Mesendoderm (in vitro differentiated cells): ENCODE data around the gene STAB1.

ENCODE experiments used
- DNase-seq: peaks from one replicate; pipeline ENCODE4 v3.0.0; 2013
- H2AK5ac ChIP-seq: 2 replicates; pipeline ENCODE4 v1.6.1; 2013; ENCODE audit warnings: low read length, inconsistent platforms
- H2BK120ac ChIP-seq: 2 replicates; pipeline ENCODE4 v1.6.1; 2013; ENCODE audit warnings: low read depth, mild to moderate bottlenecking, low read length, moderate library complexity, mixed read lengths
- H2BK15ac ChIP-seq: replicated peaks from 2 replicates; pipeline ENCODE4 v1.6.1; 2013; ENCODE audit warnings: low read depth, mild to moderate bottlenecking, moderate library complexity
- H2BK5ac ChIP-seq: 2 replicates; pipeline ENCODE4 v1.6.1; 2013; ENCODE audit warnings: low read length, inconsistent platforms
- H3K18ac ChIP-seq: 2 replicates; pipeline ENCODE4 v1.6.1; 2013; ENCODE audit warnings: mild to moderate bottlenecking, low read length, mixed read lengths
- H3K23ac ChIP-seq: one replicate; pipeline ENCODE4 v1.6.1; 2013; ENCODE audit warnings: low read length
- H3K27ac ChIP-seq: 2 replicates; pipeline ENCODE4 v1.5.1; 2013; ENCODE audit warnings: low read depth, mild to moderate bottlenecking, inconsistent platforms, low read length, moderate library complexity
- H3K27me3 ChIP-seq: 2 replicates; pipeline ENCODE4 v1.6.1; 2013; ENCODE audit warnings: low read length, control low read depth, mild to moderate bottlenecking, inconsistent platforms; ENCODE audit not compliant: insufficient read depth, poor library complexity
- H3K36me3 ChIP-seq: 2 replicates; pipeline ENCODE4 v1.6.1; 2013; ENCODE audit warnings: low read length, inconsistent platforms; ENCODE audit not compliant: control insufficient read depth, insufficient read depth
- H3K4ac ChIP-seq: one replicate; pipeline ENCODE4 v1.6.1; 2013; ENCODE audit warnings: low read depth, mild to moderate bottlenecking, low read length, moderate library complexity
- H3K4me1 ChIP-seq: 2 replicates; pipeline ENCODE4 v1.6.1; 2013; ENCODE audit warnings: low read depth, low read length, inconsistent platforms; ENCODE audit not compliant: control insufficient read depth
- H3K4me2 ChIP-seq: 2 replicates; pipeline ENCODE4 v1.6.1; 2013; ENCODE audit warnings: low read length
- H3K4me3 ChIP-seq: 2 replicates; pipeline ENCODE4 v1.5.1; 2013; ENCODE audit warnings: mild to moderate bottlenecking, low read length
- H3K56ac ChIP-seq: one replicate; pipeline ENCODE4 v1.6.1; 2013; ENCODE audit warnings: low read length
- H3K79me1 ChIP-seq: 2 replicates; pipeline ENCODE4 v1.6.1; 2013; ENCODE audit warnings: low read length, inconsistent platforms
- H3K79me2 ChIP-seq: 2 replicates; pipeline ENCODE4 v1.6.1; 2013; ENCODE audit warnings: mild to moderate bottlenecking, low read length; ENCODE audit not compliant: control insufficient read depth, insufficient read depth
- H3K9ac ChIP-seq: 2 replicates; pipeline ENCODE4 v1.6.1; 2013; ENCODE audit warnings: low read length, inconsistent platforms
- H4K5ac ChIP-seq: one replicate; pipeline ENCODE4 v1.6.1; 2013; ENCODE audit warnings: low read length
- H4K8ac ChIP-seq: one replicate; pipeline ENCODE4 v1.6.1; 2013; ENCODE audit warnings: low read depth, mild to moderate bottlenecking, control low read depth, low read length, moderate library complexity
- WGBS: extraction: QIAGEN DNeasy Blood & Tissue Kit; methylation state at CpG from one replicate; pipeline ENCODE4 v1.1.7; 2013; ENCODE audit warnings: low lambda C conversion rate, missing lambda C conversion rate; ENCODE audit not compliant: insufficient coverage; ENCODE audit errors: extremely low coverage; 5-methylcytosine and 5-hydroxymethylcytosine counted together

Gene STAB1

GRCh38 chr3:52450489-52451236 is 44.5 kb upstream of the STAB1 start:
- H2BK120ac ChIP-seq = no peak overlapping the region
- no peak overlapping the region for H4K5ac ChIP-seq
- no peak overlapping the region for H3K56ac ChIP-seq
- no peaks in the 10 kb centered on the region for H3K79me1 ChIP-seq
- no peaks in the 10 kb centered on the region for H3K27me3 ChIP-seq
- DNase-seq = no peak
- H3K23ac ChIP-seq = no peak overlapping the region
- H3K9ac ChIP-seq = no peak overlapping the region
- no peaks in the 10 kb centered on the region for H3K79me2 ChIP-seq
- H3K36me3 ChIP-seq = no peaks in the 10 kb centered on the region
- WGBS = no CpG with 5 or more reads among the region's 11 CpGs
- H3K4ac ChIP-seq = no peak overlapping the region
- H4K8ac ChIP-seq = no peak overlapping the region
- H3K4me1 ChIP-seq = peaks cover 7% of the 10 kb centered on the region
- no peak overlapping the region for H3K4me3 ChIP-seq
- H2BK5ac ChIP-seq = no peak overlapping the region
- no peak overlapping the region for H2AK5ac ChIP-seq
- no peak overlapping the region for H3K18ac ChIP-seq
- no peak overlapping the region for H2BK15ac ChIP-seq
- no peak overlapping the region for H3K4me2 ChIP-seq
- no peak overlapping the region for H3K27ac ChIP-seq

- Histone ChIP-seq H3K4ac (no peak overlapping the region), H3K27me3 (no peaks in the 10 kb centered on the region), H3K4me1 (peaks cover 7% of the 10 kb centered on the region), H3K36me3 (no peaks in the 10 kb centered on the region), H2BK5ac (no peak overlapping the region), H2AK5ac (no peak overlapping the region), H3K4me3 (no peak overlapping the region), H3K79me1 (peaks cover 4% of the 10 kb centered on the region), H4K8ac (no peak overlapping the region), H3K18ac (no peak overlapping the region), H3K56ac (no peak overlapping the region), H3K27ac (no peak overlapping the region), H2BK15ac (no peak overlapping the region), H3K9ac (no peak overlapping the region), H3K79me2 (peaks cover 6% of the 10 kb centered on the region), H3K23ac (no peak overlapping the region), H3K4me2 (no peak overlapping the region), H2BK120ac (no peak overlapping the region), H4K5ac (no peak overlapping the region)
- no CpG with 5 or more reads among the region's 24 CpGs for WGBS
- no peak for DNase-seq
Observed at GRCh38 chr3:52451237-52452083, 43.7 kb upstream of the STAB1 start.

GRCh38 chr3:52452126-52452525 is 43.0 kb upstream of the STAB1 start:
- Histone ChIP-seq H3K79me2 (peaks cover 13% of the 10 kb centered on the region), H3K4me2 (no peak overlapping the region), H3K79me1 (peaks cover 11% of the 10 kb centered on the region), H2BK120ac (no peak overlapping the region), H3K27me3 (no peaks in the 10 kb centered on the region), H4K8ac (no peak overlapping the region), H3K4me3 (no peak overlapping the region), H3K4ac (no peak overlapping the region), H2BK15ac (no peak overlapping the region), H3K18ac (no peak overlapping the region), H3K4me1 (peaks cover 11% of the 10 kb centered on the region), H3K56ac (no peak overlapping the region), H3K27ac (no peak overlapping the region), H3K23ac (no peak overlapping the region), H4K5ac (no peak overlapping the region), H3K9ac (no peak overlapping the region), H2BK5ac (no peak overlapping the region), H3K36me3 (no peaks in the 10 kb centered on the region), H2AK5ac (no peak overlapping the region)
- DNase-seq = no peak
- no CpG with 5 or more reads among the region's 6 CpGs for WGBS

DNA sequence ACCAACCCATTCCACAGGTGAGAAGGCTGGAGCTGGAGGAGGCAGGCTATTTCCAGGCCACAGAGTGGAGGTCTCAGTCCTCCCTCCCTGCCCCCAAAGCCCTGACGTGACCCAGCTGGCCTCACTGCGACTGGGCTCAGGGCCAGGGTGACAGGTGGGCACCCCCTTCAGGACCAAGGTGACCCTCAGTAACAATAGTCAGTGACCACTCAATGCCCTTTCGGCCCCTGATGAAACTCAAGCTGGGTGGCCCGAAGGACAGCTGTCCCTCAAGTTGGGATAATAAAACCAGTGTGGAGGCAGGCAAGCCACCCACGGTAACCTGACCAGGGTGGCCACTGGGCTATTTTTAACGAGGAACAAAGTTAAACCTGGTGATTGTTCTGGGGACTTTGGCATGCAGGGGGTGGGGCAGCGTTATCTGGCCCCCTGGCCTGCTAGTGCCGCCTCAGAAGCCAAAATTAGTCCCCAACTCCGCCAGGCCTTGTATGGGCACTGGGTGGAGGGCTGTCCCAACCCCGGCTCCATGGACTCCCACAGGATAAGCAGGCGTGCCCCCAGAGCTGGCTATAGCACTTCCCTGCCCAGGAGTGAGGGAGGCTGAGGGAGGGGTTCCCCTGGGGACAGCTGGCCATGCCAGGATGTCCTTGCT is 42.4 kb upstream of the STAB1 start:
- peaks cover 11% of the 10 kb centered on the region for H3K4me1 ChIP-seq
- H3K79me1 ChIP-seq = peaks cover 16% of the 10 kb centered on the region
- H4K5ac ChIP-seq = no peak overlapping the region
- H3K4me2 ChIP-seq = no peak overlapping the region
- H3K56ac ChIP-seq = peak overlapping the region; percentile 62
- peak; percentile 27 for DNase-seq
- no peaks in the 10 kb centered on the region for H3K27me3 ChIP-seq
- no peak overlapping the region for H2BK5ac ChIP-seq
- WGBS = no CpG with 5 or more reads among the region's 11 CpGs
- H3K23ac ChIP-seq = no peak overlapping the region
- no peak overlapping the region for H2BK15ac ChIP-seq
- peak overlapping the region; percentile 33 for H3K9ac ChIP-seq
- H2AK5ac ChIP-seq = peak overlapping the region; percentile 22
- no peak overlapping the region for H3K4me3 ChIP-seq
- H3K4ac ChIP-seq = no peak overlapping the region
- peaks cover 1% of the 10 kb centered on the region for H3K36me3 ChIP-seq
- H3K18ac ChIP-seq = no peak overlapping the region
- H3K79me2 ChIP-seq = peaks cover 17% of the 10 kb centered on the region
- H4K8ac ChIP-seq = no peak overlapping the region
- H2BK120ac ChIP-seq = no peak overlapping the region
- no peak overlapping the region for H3K27ac ChIP-seq

DNA sequence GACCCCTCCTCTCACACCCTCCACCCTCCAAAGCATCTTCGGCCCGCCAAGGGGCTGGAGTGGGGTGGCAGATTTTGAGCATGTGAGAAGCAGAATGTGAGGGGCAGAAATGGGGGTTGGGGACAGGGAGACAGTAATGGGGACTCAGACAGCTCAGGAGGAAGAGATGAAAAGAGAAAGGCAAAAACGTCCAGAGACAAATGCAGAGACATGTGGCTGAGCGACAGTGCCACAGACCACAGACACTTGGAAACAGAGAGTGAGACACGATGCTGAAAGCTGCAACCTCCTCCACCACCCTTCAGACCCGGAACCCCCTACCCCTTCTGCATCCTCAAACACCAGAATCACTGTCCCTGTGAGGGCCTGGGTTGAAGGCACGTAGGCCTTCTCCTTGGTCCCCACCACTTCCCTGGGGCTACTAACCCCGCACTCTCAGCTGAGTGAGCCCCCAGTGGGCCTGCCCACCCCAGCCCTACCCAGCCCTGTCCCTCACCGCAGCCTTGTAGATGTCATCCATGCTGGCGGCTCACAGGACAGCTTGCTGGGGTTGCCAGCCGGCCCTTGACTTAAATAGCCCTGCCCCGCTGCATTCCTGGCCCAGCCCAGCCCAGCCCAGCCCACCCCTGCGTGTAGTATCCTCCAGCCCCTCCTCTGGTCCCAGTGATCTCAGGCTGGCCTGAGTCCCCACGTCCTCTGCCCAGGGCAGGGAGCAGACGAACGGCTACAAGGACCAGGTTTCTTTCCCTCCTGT is 41.5 kb upstream of the STAB1 start, which contains the start of gene TNNC1:
TNNC1 (minus strand) TSS at position 546 of the 754 bp plus-strand sequence; CDS start at position 520, 26 bp downstream.
- peaks cover 18% of the 10 kb centered on the region for H3K79me2 ChIP-seq
- peak within 1 kb of the TSS; percentile 41 for H3K4ac ChIP-seq
- H3K27ac ChIP-seq = no peak within 1 kb of the TSS
- H3K18ac ChIP-seq = peak within 1 kb of the TSS; percentile 31
- no peak within 1 kb of the TSS for H2BK15ac ChIP-seq
- peaks cover 2% of the 10 kb centered on the region for H3K36me3 ChIP-seq
- H3K23ac ChIP-seq = peak within 1 kb of the TSS; percentile 30
- H3K9ac ChIP-seq = peak within 1 kb of the TSS; percentile 33
- no peak within 1 kb of the TSS for H3K4me3 ChIP-seq
- peak within 1 kb of the TSS; percentile 88 for H3K56ac ChIP-seq
- peak; percentile 76 for DNase-seq
- no peak within 1 kb of the TSS for H2BK120ac ChIP-seq
- no peak within 1 kb of the TSS for H3K4me2 ChIP-seq
- WGBS = no CpG with 5 or more reads among the region's 16 CpGs
- no peak within 1 kb of the TSS for H4K8ac ChIP-seq
- peaks cover 11% of the 10 kb centered on the region for H3K4me1 ChIP-seq
- H3K79me1 ChIP-seq = peaks cover 18% of the 10 kb centered on the region
- H2AK5ac ChIP-seq = peak within 1 kb of the TSS; percentile 96
- H4K5ac ChIP-seq = peak within 1 kb of the TSS; percentile 97
- no peak within 1 kb of the TSS for H2BK5ac ChIP-seq
- no peaks in the 10 kb centered on the region for H3K27me3 ChIP-seq
